Measurements from ENCODE around the gene COASY.

GRCh38 chr17:42559075-42559474 lies 2.9 kb upstream of the COASY start:
- TF ChIP-seq, protein P1, sequence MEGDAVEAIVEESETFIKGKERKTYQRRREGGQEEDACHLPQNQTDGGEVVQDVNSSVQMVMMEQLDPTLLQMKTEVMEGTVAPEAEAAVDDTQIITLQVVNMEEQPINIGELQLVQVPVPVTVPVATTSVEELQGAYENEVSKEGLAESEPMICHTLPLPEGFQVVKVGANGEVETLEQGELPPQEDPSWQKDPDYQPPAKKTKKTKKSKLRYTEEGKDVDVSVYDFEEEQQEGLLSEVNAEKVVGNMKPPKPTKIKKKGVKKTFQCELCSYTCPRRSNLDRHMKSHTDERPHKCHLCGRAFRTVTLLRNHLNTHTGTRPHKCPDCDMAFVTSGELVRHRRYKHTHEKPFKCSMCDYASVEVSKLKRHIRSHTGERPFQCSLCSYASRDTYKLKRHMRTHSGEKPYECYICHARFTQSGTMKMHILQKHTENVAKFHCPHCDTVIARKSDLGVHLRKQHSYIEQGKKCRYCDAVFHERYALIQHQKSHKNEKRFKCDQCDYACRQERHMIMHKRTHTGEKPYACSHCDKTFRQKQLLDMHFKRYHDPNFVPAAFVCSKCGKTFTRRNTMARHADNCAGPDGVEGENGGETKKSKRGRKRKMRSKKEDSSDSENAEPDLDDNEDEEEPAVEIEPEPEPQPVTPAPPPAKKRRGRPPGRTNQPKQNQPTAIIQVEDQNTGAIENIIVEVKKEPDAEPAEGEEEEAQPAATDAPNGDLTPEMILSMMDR (IDR thresholded peaks at IDR 0.05): no peak
- no peak for TF ChIP-seq POLR2A (IDR thresholded peaks at IDR 0.05)
